Measurements from ENCODE around the gene ENTPD2. TPM values are rescaled to one million over a fixed set of nuclear protein-coding genes. Genes with fewer than 3 reads are reported as not detected.

Gene ENTPD2
- total RNA-seq, 1 donor from 2014 or later: 5.2 TPM

GRCh38 chr9:137044502-137045177 lies 9.2 kb downstream of the ENTPD2 start:
- Mint-ChIP-seq H3K36me3 (no peaks in the 10 kb centered on the region), H3K9me3 (no peaks in the 10 kb centered on the region), H3K27ac (no peak overlapping the region), H3K4me1 (peaks cover 5% of the 10 kb centered on the region), H3K27me3 (ENCODE audit: low read depth) (peaks cover 52% of the 10 kb centered on the region), H3K4me3 (peak overlapping the region; percentile 63)
- DNase-seq (ENCODE audit: low spot score in 2 of 2, unreplicated experiment in 2 of 2): no peak
- no peak for TF ChIP-seq CTCF (IDR thresholded peaks at IDR 0.05; ENCODE audit: unreplicated experiment)

- no peak overlapping the region for H3K4me3 Mint-ChIP-seq
These were observed 9.8 kb downstream of the ENTPD2 start for GRCh38 chr9:137044037-137044436.

GRCh38 chr9:137042751-137043727 lies 10.8 kb downstream of the ENTPD2 start:
- H3K4me3 Mint-ChIP-seq: no peak overlapping the region
- no peaks in the 10 kb centered on the region for H3K9me3 Mint-ChIP-seq
- H3K4me1 Mint-ChIP-seq: peaks cover 5% of the 10 kb centered on the region
- no peak for DNase-seq (ENCODE audit: low spot score in 2 of 2, unreplicated experiment in 2 of 2)
- no peak for TF ChIP-seq CTCF (IDR thresholded peaks at IDR 0.05; ENCODE audit: unreplicated experiment)
- H3K27ac Mint-ChIP-seq: no peak overlapping the region
- peaks cover 39% of the 10 kb centered on the region for H3K27me3 Mint-ChIP-seq (ENCODE audit: low read depth)
- no peaks in the 10 kb centered on the region for H3K36me3 Mint-ChIP-seq

More at GRCh38 chr9:137044037-137044436, 9.8 kb downstream of the ENTPD2 start:
- no peak for DNase-seq (ENCODE audit: low spot score in 2 of 2, unreplicated experiment in 2 of 2)
- Mint-ChIP-seq H3K27me3 (ENCODE audit: low read depth) (peaks cover 46% of the 10 kb centered on the region), H3K4me1 (peaks cover 5% of the 10 kb centered on the region), H3K9me3 (no peaks in the 10 kb centered on the region), H3K36me3 (no peaks in the 10 kb centered on the region), H3K27ac (no peak overlapping the region)
- no peak for TF ChIP-seq CTCF (IDR thresholded peaks at IDR 0.05; ENCODE audit: unreplicated experiment)

GRCh38 chr9:137041124-137041523 lies 12.7 kb downstream of the ENTPD2 start:
- peaks cover 21% of the 10 kb centered on the region for H3K27me3 Mint-ChIP-seq (ENCODE audit: low read depth)
- no peaks in the 10 kb centered on the region for H3K9me3 Mint-ChIP-seq
- H3K27ac Mint-ChIP-seq: no peak overlapping the region
- peaks cover 5% of the 10 kb centered on the region for H3K4me1 Mint-ChIP-seq
- DNase-seq (ENCODE audit: low spot score in 2 of 2, unreplicated experiment in 2 of 2): no peak
- no peak overlapping the region for H3K4me3 Mint-ChIP-seq
- TF ChIP-seq CTCF (IDR thresholded peaks at IDR 0.05; ENCODE audit: unreplicated experiment): no peak
- no peaks in the 10 kb centered on the region for H3K36me3 Mint-ChIP-seq

GRCh38 chr9:137040568-137040967 lies 13.3 kb downstream of the ENTPD2 start:
- Mint-ChIP-seq H3K9me3 (no peaks in the 10 kb centered on the region), H3K27ac (no peak overlapping the region), H3K4me1 (peaks cover 5% of the 10 kb centered on the region), H3K36me3 (no peaks in the 10 kb centered on the region), H3K27me3 (ENCODE audit: low read depth) (peaks cover 21% of the 10 kb centered on the region), H3K4me3 (no peak overlapping the region)
- no peak for DNase-seq (ENCODE audit: low spot score in 2 of 2, unreplicated experiment in 2 of 2)
- no peak for TF ChIP-seq CTCF (IDR thresholded peaks at IDR 0.05; ENCODE audit: unreplicated experiment)
